NCI-H2107 treated with DMSO at 0.1 percent for 48 hours (cell line): Measurements from ENCODE around the gene NEK7.
"Not testable (repeated sequence)": the region's sequence is repeated elsewhere in the genome, so short reads cannot be mapped to it uniquely, and the experiment has no call there.

Experiments used
- DNase-seq: peaks from one replicate; lab custom pipeline; 2025; ENCODE audit not compliant: unreplicated experiment; lab: John Stamatoyannopoulos, UW

NEK7 gene

GRCh38 chr1:198201956-198202784 is 45.4 kb downstream of the NEK7 start:
- DNase-seq: no peak

DNA sequence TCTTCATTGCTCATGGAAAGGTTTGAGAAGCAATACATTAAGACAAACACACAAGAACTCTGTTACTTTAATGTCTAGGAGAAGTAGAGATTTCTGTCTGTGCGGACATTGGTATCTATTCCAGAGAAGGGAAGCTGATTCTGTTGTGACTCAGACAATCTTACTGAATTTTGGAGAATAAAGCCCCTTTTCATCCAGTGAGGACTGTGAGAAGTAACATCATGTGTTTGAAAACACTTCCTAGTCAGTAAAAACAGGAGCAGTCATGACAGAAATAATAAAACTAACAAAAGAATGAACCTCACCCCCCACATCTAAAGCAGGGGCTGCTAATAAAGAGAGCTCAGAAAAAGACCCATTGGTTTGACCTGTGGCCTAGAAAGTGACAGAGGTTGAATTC is 46.6 kb downstream of the NEK7 start:
- no peak for DNase-seq

DNA sequence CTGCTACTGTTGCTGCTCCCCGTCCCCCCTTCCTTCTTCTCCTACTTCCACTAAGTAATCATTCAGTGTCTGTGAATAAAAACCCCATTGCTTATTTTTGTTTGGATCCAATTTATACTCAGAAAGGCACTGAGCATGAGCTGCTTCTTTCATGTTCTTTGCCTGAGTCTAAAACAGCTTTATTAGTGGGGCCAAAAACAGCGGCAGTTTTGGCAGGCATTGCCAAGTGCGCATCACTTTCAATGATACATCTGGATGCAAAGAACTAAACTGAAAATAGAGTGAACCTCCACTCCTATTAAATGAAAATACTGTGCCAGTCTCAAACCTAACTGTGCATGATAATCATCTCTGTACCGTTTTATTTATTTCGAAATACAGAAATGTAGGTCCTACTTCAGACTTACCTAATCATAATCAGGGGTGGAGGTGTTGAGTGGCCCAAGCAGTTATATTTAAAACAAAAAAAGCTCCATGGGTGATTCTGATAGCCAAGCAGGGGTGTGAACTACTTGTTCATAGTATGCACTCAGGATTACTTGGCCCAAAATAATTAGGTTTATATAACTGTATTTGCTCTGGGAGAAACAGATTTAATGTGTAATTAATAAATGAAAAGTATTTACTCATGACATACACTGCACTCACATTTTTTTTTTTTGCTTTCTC is 48.4 kb downstream of the NEK7 start:
- no peak for DNase-seq

DNA sequence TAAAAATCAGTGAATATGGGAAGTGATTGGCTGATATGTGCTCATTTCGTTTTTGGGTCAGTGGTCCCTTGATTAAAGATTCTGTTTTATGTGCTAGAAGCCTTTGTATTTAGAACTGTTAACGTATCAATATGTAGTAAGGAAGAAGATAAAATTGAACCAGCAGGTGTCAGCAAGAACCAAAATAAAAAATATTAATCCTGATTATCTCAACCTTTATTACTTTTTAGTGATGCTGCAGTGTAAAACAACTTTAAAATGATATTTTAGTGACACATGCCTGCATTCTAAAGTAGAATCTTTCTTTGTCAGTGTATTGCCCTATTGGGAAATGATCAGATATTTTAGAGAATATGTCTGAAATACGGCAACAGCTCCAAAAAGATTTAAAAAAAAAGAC is 49.5 kb downstream of the NEK7 start:
- DNase-seq: no peak

DNA sequence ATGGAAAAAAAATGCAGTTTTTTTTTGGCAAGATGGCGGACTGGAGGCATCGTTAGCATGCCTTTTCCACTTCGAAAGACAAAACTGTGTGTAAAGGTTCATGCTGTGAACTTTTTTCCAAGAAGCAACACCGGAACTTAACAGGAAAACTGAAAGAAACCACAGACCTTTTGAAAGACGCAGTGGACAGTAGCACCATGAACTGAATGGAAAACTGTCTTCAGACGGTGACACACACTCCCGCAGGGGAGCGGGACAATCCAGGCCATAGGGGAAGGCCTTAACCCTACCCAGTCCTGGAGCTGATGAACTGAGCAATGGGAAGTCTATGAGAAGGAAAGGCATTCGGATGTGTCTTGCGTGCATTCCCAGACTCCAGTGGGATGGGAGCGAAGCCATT is 54.9 kb downstream of the NEK7 start:
- DNase-seq: no peak

DNA sequence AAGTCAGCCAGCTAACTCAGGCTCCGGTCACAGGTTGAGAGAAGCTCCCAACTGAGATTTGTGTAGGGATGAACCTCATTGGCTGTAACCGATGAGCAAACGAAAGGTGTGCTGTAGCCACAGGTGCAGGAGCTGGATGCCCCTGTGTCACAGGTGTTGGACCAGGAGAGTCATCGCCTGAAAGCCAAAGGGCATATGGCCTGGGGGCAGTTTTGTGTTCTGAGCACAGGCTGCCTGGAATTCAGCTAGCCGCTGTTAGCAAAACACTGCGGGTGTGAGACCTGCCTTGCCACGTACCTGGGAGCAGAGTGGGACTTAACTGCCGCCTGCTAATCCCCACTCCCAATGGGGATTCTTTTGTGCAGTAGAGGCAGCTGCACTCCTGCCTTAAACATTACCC is 55.3 kb downstream of the NEK7 start:
- DNase-seq: no peak

- DNase-seq: no peak
These were observed 55.9 kb downstream of the NEK7 start for GRCh38 chr1:198212675-198213074.

DNA sequence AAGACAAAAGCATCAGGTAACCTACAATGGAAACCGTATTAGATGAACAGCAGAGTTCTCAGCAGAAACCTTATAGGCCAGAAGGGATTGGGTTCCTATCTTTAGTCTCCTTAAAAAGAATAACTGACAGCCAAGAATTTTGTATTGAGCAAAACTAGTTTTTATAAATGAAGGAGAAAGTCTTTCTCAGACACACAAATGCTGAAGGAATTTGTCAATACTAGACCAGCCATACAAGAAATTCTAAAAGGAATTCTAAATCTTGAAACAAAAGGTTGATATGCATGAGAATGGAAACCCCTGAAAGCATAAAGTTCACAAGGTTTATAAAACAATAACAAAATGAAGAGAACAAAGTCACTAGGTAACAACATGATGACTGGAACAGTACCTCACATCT is 58.1 kb downstream of the NEK7 start:
- DNase-seq: no peak

DNA sequence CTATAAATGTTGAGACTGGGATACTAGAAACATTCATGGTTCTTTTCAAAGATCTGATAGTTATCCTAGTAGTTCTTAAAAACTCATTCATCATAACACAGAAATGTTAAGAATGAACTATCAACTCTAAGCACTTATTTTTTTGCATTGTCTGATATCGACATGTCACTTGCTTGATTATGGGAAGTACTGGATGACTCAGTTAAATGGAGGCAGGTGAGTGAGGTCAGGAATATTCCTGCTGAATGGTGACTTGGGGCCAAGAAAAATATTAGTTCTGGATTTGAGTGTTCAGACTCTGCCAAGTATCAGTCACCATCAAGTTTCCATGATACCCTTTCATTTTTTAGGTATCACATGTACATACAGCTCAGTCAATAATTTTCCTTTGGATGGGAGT is 63.6 kb downstream of the NEK7 start:
- DNase-seq: no peak

DNA sequence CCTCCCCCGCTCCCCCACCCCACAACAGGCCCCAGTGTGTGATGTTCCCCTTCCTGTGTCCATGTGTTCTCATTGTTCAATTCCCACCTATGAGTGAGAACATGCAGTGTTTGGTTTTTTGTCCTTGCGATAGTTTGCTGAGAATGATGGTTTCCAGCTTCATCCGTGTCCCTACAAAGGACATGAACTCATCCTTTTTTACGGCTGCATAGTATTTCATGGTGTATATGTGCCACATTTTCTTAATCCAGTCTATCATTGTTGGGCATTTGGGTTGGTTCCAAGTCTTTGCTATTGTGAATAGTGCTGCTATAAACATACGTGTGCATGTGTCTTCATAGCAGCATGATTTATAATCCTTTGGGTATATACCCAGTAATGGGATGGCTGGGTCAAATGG is 70.2 kb downstream of the NEK7 start:
- DNase-seq: not testable (repeated sequence)

GRCh38 chr1:198227454-198227853 is 70.7 kb downstream of the NEK7 start:
- DNase-seq: not testable (repeated sequence)

DNA sequence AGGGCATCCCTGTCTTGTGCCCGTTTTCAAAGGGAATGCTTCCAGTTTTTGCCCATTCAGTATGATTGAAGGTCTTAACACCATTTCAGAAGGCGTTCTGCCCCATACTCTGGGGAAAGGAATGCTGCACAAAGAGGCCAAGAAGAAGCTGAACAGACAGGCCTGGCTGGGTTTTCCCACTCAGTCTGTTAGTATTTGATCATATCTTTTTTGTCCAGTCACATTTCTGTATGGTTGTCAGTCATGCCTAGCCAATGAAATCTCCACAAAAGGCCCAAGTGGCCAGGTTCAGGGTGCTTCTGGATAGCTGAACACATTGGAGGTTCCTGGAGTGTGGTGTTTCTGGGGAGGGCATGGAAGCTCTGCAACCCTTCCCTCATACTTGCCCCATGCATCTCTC is 72.1 kb downstream of the NEK7 start:
- DNase-seq: no peak

DNA sequence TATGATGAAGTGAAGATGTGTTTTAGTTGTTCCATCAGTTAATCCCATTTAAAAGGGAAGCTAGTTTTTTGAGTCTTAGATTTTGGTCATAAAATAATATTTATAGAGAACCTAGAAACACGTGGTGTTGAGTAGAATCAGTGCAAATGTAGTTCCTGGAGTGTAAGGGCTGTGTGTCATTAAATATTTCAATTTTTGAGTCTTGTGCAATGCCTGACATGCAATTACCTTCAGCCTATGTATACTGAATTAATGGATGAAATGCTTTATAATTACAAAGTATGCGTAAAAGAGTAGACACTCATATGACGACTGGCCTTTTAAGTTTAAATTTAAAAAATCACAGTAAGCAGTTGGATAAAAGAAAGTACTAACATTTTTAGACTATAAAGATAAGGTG is 75.0 kb downstream of the NEK7 start:
- no peak for DNase-seq

DNA sequence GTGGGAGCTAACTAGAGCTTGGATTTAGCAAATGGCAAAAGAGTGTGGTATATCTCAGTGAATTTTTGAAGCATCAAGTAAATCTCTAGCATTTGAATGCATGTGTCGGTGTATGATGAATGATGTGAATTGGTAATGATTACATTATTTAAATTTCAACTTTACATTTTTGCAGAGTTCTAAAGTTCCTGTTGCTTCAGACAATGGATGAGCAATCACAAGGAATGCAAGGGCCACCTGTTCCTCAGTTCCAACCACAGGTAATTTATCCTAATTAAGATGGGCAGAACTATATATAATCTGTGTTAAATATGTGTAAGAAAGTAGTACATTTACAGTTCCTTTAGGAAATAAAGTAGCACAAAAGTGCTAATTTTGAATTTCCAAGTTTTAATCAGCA is 75.6 kb downstream of the NEK7 start:
- DNase-seq: peak; percentile 8

GRCh38 chr1:198232940-198233675 is 76.3 kb downstream of the NEK7 start:
- DNase-seq: no peak

GRCh38 chr1:198234520-198235251 is 77.9 kb downstream of the NEK7 start:
- DNase-seq: no peak

- DNase-seq: no peak
These were observed 81.3 kb downstream of the NEK7 start for GRCh38 chr1:198238121-198238520.

DNA sequence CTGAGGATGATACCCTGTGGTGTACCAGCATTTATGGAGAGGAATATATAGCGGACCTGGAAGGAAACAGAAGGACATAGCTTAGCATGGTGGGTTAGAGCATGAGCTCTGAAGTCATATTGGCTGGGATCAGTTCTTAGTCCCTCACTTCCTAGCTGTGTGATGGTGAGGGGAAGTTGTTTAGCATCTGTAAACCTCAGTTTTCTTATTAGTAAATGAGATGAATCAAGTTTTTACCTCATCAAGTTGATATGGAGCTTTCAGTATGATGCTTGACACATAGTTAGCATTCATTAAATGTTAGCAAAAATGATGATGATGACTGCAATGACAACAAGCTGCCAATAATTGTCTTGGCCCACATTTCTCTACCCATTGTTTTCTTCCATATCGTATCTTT is 84.8 kb downstream of the NEK7 start:
- DNase-seq: no peak

GRCh38 chr1:198244772-198245171 is 88.0 kb downstream of the NEK7 start:
- no peak for DNase-seq

DNA sequence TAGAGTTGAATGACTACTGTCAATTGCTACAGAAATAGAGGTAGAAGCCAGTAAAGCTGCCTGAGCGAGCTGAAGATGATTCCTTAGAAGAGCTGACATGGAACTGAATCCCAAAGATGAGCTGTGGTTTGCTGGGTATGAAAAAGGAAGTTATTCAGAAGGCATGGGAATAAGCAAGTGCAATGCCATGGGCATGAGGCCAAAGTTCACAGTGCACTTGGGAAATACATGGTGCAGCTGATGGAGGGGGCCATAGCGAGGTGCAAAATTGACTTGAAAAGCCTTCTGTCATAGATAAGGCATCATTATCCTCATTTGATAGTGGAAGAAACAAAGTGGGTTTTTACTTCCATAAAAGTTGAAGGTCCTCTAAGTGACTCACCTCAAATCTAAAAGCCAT is 88.6 kb downstream of the NEK7 start:
- no peak for DNase-seq

DNA sequence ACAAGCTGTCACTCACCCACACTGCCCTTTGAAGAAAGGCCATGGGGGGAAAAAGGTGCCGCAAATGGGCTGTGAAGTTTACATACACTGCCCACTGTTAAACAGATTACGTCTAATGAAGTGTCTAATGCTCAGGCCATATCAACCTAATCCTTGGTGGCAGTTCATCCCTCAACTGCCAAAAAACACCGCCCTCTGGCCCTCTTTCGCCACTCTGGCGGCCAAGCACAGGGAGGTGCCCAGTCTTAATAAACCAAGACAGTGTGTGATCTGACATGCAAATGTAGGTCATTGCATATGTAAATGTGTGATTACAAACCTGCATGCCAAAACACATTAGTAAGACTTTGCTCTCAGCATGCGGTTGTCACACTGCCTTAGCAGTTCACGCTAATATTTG is 89.5 kb downstream of the NEK7 start:
- DNase-seq: no peak
